Left lung (tissue), 10 donors: ENCODE data around the gene IFITM10. TPM values are rescaled to one million over a fixed set of nuclear protein-coding genes. Genes with fewer than 3 reads are reported as not detected.

ENCODE experiments used
- ATAC-seq: fragments of 200-7000 bp; cut with Tn5 transposase; one replicate; pipeline ENCODE4 v1.9.1; 2020; ENCODE audit warnings: moderate library complexity
- DNase-seq, 4 donors: peaks; one replicate each; pipeline ENCODE4 v3.0.0-alpha.2; 2013 to 2020
- H3K27ac ChIP-seq, 2 donors: fragments of 200-600 bp; sonication (generic) in 1 of 2; one replicate each; pipeline versions ENCODE4 v1.5.0 to v1.8.0; 2020 to 2021
- H3K27me3 ChIP-seq, 2 donors: fragments of 200-600 bp; sonication (generic) in 1 of 2; one replicate each; pipeline versions ENCODE4 v1.5.0 to v1.8.0; 2020 to 2021
- H3K36me3 ChIP-seq, 2 donors: fragments of 200-600 bp; sonication (generic) in 1 of 2; one replicate each; pipeline versions ENCODE4 v1.5.0 to v1.8.0; 2020 to 2021
- H3K4me1 ChIP-seq, 2 donors: fragments of 200-600 bp; one replicate each; pipeline ENCODE4 v1.8.0; 2021
- H3K4me3 ChIP-seq, 2 donors: fragments of 200-600 bp; sonication (generic) in 1 of 2; one replicate each; pipeline versions ENCODE4 v1.5.0 to v1.8.0; 2020 to 2021; ENCODE audit warnings: mild to moderate bottlenecking in 1 of 2
- H3K9me3 ChIP-seq, 2 donors: fragments of 200-600 bp; sonication (generic) in 1 of 2; one replicate each; pipeline versions ENCODE4 v1.5.0 to v1.8.0; 2020 to 2021
- CTCF ChIP-seq, 2 donors: fragments of 200-600 bp; sonication (generic) in 1 of 2; IDR thresholded peaks; one replicate each; pipeline versions ENCODE4 v1.5.0 to v1.8.0; 2021; ENCODE audit warnings: antibody characterized with exemption in 2 of 2
- intact Hi-C, 2 donors: fragments of 100-400 bp; cut with DNase I; formaldehyde crosslinking; loops; one replicate each; pipeline versions ENCODE4 v1.11.2 to v1.14.2; 2022
- polyA plus RNA-seq, 6 donors: library from polyadenylated mRNA; unstranded; fragments of 120-200 nt; gene quantifications; one replicate each; pipeline ENCODE4 v1.2.1, GENCODE V29; 2013; ENCODE audit not compliant: insufficient read length in 6 of 6
- total RNA-seq, 2 donors: library from RNA; stranded (reverse); fragmentation: NEBNext Ultra II Directional; extraction: Animal tissue kit (Norgen Biotek cat#: 25700); gene quantifications; one replicate each; pipeline ENCODE4 v1.2.1, GENCODE V29; 2021
- donor health status: DM: no; HTN: yes; CAD: no.
- donor health status: DM: no; HTN: no; CAD: no.

Gene IFITM10
- total and polyA plus RNA-seq, 8 donors: 0.07 to 16.5 (median 0.22) TPM; not detected in 1

- ATAC-seq: no peak
- H3K36me3 ChIP-seq: peaks cover 0 to 1% of the 10 kb centered on the region in 2 donors
These were observed 9.4 kb downstream of the IFITM10 start for GRCh38 chr11:1740786-1741530.

GRCh38 chr11:1739576-1739975 is 10.8 kb downstream of the IFITM10 start:
- Histone ChIP-seq H3K4me1 (no peaks in the 10 kb centered on the region), H3K27ac (no peak overlapping the region), H3K9me3 (peaks cover 0 to 16% of the 10 kb centered on the region in 2 donors), H3K4me3 (no peak overlapping the region), H3K27me3 (peaks cover 0 to 60% of the 10 kb centered on the region in 2 donors), H3K36me3 (no peaks in the 10 kb centered on the region)
- TF ChIP-seq CTCF (IDR thresholded peaks at IDR 0.05): no peak
- DNase-seq (no peak), ATAC-seq (no peak)
- intact Hi-C loops: no loop called here

More at GRCh38 chr11:1740786-1741530, 9.4 kb downstream of the IFITM10 start:
- Histone ChIP-seq H3K27me3 (peaks cover 0 to 46% of the 10 kb centered on the region in 2 donors), H3K4me1 (no peaks in the 10 kb centered on the region), H3K27ac (no peak overlapping the region), H3K4me3 (no peak overlapping the region), H3K9me3 (peaks cover 0 to 16% of the 10 kb centered on the region in 2 donors)
- DNase-seq: no peak
- intact Hi-C loops: no loop called here
- no peak for TF ChIP-seq CTCF (IDR thresholded peaks at IDR 0.05)

GRCh38 chr11:1738380-1738779 is 12.0 kb downstream of the IFITM10 start:
- no peak for TF ChIP-seq CTCF (IDR thresholded peaks at IDR 0.05)
- H3K4me3 ChIP-seq: no peak overlapping the region
- no peaks in the 10 kb centered on the region for H3K4me1 ChIP-seq
- H3K27ac ChIP-seq: no peak overlapping the region
- peaks cover 0 to 72% of the 10 kb centered on the region in 2 donors for H3K27me3 ChIP-seq
- intact Hi-C loops: no loop called here
- DNase-seq: no peak
- peaks cover 0 to 16% of the 10 kb centered on the region in 2 donors for H3K9me3 ChIP-seq
- H3K36me3 ChIP-seq: no peaks in the 10 kb centered on the region
- ATAC-seq: no peak

GRCh38 chr11:1737080-1737757 is 13.2 kb downstream of the IFITM10 start:
- Histone ChIP-seq H3K36me3 (no peaks in the 10 kb centered on the region), H3K27me3 (peaks cover 0 to 84% of the 10 kb centered on the region in 2 donors), H3K27ac (no peak overlapping the region), H3K9me3 (peaks cover 0 to 16% of the 10 kb centered on the region in 2 donors), H3K4me1 (no peaks in the 10 kb centered on the region), H3K4me3 (no peak overlapping the region)
- ATAC-seq: no peak
- DNase-seq: no peak
- intact Hi-C loops: no loop called here
- no peak for TF ChIP-seq CTCF (IDR thresholded peaks at IDR 0.05)

GRCh38 chr11:1736447-1736992 is 13.9 kb downstream of the IFITM10 start:
- no peak overlapping the region for H3K27ac ChIP-seq
- intact Hi-C loops: no loop called here
- TF ChIP-seq CTCF (IDR thresholded peaks at IDR 0.05): no peak
- H3K4me1 ChIP-seq: no peaks in the 10 kb centered on the region
- ATAC-seq: no peak
- H3K4me3 ChIP-seq: no peak overlapping the region
- H3K36me3 ChIP-seq: no peaks in the 10 kb centered on the region
- DNase-seq: no peak
- H3K27me3 ChIP-seq: peaks cover 3 to 89% of the 10 kb centered on the region in 2 donors
- H3K9me3 ChIP-seq: peaks cover 0 to 16% of the 10 kb centered on the region in 2 donors
